WI38 (cell line): ENCODE measurements around the gene DAGLB.

Source experiments
- H3K4me3 ChIP-seq: 2 replicates; pipeline ENCODE4 v1.5.1; 2011; ENCODE audit warnings: low read depth, mild to moderate bottlenecking, control low read depth, low read length
- CTCF ChIP-seq: IDR thresholded peaks from 2 replicates; pipeline ENCODE4 v1.5.1; 2012; ENCODE audit warnings: low read depth, mild to moderate bottlenecking, control low read depth, low read length

Gene DAGLB

GRCh38 chr7:6487184-6487545 is 39.4 kb upstream of the DAGLB start:
- no peak overlapping the region for H3K4me3 ChIP-seq
- TF ChIP-seq CTCF = no peak

GRCh38 chr7:6486438-6487183 is 38.9 kb upstream of the DAGLB start:
- TF ChIP-seq CTCF = no peak
- H3K4me3 ChIP-seq = no peak overlapping the region

- H3K4me3 ChIP-seq = peak overlapping the region; percentile 89
- no peak for TF ChIP-seq CTCF
Measured at GRCh38 chr7:6482743-6483119, 35.0 kb upstream of the DAGLB start.

GRCh38 chr7:6482307-6482706 is 34.6 kb upstream of the DAGLB start:
- no peak for TF ChIP-seq CTCF
- H3K4me3 ChIP-seq = peak overlapping the region; percentile 89

- no peak overlapping the region for H3K4me3 ChIP-seq
Measured at GRCh38 chr7:6481445-6481844, 33.7 kb upstream of the DAGLB start.

GRCh38 chr7:6480323-6480660 is 32.5 kb upstream of the DAGLB start:
- no peak overlapping the region for H3K4me3 ChIP-seq

More at GRCh38 chr7:6481445-6481844, 33.7 kb upstream of the DAGLB start:
- no peak for TF ChIP-seq CTCF

GRCh38 chr7:6479067-6479466 is 31.3 kb upstream of the DAGLB start:
- H3K4me3 ChIP-seq = no peak overlapping the region
- TF ChIP-seq CTCF = no peak

More at GRCh38 chr7:6480323-6480660, 32.5 kb upstream of the DAGLB start:
- TF ChIP-seq CTCF = no peak
